Measurements from ENCODE around the gene CHRNG.
"Not testable (repeated sequence)": the region's sequence is repeated elsewhere in the genome, so short reads cannot be mapped to it uniquely, and the experiment has no call there.

CHRNG gene

DNA sequence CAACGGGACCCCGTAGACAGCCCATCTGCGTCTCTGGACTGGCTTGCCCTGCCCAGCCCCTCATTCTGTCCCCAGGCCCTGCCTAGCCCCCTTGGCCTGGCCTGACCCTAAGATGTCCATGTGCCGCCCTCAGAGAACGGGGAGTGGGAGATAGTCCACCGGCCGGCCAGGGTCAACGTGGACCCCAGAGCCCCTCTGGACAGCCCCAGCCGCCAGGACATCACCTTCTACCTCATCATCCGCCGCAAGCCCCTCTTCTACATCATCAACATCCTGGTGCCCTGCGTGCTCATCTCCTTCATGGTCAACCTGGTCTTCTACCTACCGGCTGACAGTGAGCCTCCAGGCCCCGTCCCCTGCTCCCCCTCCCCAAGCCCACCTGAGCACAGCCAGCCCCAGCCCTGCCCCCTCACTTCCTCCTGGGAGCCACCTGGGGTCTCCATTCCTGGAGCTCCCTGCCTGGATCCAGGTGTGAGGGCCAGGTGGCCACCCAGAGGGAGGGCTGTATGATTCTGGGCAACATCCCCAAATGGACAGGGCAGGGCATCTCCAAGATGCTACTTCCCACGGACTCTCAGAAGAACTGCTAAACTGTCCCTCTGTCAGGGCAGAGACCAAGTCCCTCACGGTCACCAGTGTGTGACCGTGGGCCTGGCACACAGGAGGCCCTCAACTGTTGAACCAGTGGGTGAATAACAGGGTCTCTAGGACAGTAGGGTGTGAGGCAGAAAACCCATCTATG lies 9.5 kb upstream of the CHRNG start:
- Histone ChIP-seq H3K4me3 (ENCODE audit: insufficient read depth, low read length, poor library complexity, severe bottlenecking) (no peak overlapping the region), H3K27ac (ENCODE audit: low read depth, low read length) (no peak overlapping the region), H3K79me2 (ENCODE audit: insufficient read depth, low read length) (no peaks in the 10 kb centered on the region), H3K27me3 (ENCODE audit: low read length) (no peaks in the 10 kb centered on the region), H3K9me2 (replicated peaks; ENCODE audit: insufficient read depth, low read length) (no peaks in the 10 kb centered on the region), H3K4me2 (ENCODE audit: low read depth, low read length, poor library complexity, severe bottlenecking) (no peak overlapping the region), H3K9me3 (ENCODE audit: insufficient read depth, low read length) (no peaks in the 10 kb centered on the region), H3K9ac (ENCODE audit: low read length) (no peak overlapping the region), H2AFZ (ENCODE audit: low read depth, low read length, severe bottlenecking) (no peak overlapping the region), H3F3A (ENCODE audit: insufficient read depth) (no peaks in the 10 kb centered on the region), H3K36me3 (ENCODE audit: low read length) (no peaks in the 10 kb centered on the region), H4K20me1 (ENCODE audit: low read depth, low read length) (no peaks in the 10 kb centered on the region)
- TF ChIP-seq, protein P1, sequence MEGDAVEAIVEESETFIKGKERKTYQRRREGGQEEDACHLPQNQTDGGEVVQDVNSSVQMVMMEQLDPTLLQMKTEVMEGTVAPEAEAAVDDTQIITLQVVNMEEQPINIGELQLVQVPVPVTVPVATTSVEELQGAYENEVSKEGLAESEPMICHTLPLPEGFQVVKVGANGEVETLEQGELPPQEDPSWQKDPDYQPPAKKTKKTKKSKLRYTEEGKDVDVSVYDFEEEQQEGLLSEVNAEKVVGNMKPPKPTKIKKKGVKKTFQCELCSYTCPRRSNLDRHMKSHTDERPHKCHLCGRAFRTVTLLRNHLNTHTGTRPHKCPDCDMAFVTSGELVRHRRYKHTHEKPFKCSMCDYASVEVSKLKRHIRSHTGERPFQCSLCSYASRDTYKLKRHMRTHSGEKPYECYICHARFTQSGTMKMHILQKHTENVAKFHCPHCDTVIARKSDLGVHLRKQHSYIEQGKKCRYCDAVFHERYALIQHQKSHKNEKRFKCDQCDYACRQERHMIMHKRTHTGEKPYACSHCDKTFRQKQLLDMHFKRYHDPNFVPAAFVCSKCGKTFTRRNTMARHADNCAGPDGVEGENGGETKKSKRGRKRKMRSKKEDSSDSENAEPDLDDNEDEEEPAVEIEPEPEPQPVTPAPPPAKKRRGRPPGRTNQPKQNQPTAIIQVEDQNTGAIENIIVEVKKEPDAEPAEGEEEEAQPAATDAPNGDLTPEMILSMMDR (IDR thresholded peaks at IDR 0.05; ENCODE audit: insufficient read depth, low read length, poor library complexity, severe bottlenecking): no peak
- TF ChIP-seq EZH2phosphoT487 (conservative IDR thresholded peaks at IDR 0.05; ENCODE audit: low read length): no peak

DNA sequence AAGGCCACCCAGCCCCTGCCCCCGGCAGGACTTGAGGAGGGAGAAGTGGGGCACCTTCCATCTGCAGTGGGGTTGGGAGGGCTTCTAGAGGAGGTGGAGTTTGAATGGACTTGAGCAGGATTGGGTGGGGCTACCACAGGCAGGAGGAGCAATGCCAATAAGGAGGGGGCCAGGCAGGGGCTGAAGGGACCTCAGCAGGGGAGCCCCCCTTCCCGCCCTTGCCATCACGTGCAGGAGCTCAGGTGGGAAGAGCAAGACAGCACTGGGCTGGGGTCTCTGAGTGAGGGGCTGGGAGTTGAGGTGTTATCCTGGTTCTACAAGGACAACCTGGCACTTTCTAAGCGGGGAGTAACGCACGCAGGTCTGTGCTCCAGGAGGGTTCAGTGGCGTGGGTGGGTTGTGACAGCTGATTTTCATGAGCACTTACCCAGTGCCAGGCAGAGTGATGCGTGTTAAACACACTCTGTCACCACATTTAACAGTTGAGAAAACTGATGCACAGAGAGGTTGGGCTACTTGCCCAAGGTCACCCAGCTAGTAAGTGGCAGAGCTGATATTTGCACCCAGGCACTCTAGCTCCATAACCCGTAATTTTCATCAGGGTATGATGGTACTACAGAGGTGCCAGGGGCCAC lies 8.7 kb upstream of the CHRNG start:
- no peak overlapping the region for H3K4me3 ChIP-seq (ENCODE audit: insufficient read depth, low read length, poor library complexity, severe bottlenecking)
- H3K9me3 ChIP-seq (ENCODE audit: insufficient read depth, low read length): no peaks in the 10 kb centered on the region
- no peak overlapping the region for H2AFZ ChIP-seq (ENCODE audit: low read depth, low read length, severe bottlenecking)
- H3K79me2 ChIP-seq (ENCODE audit: insufficient read depth, low read length): no peaks in the 10 kb centered on the region
- H3K9ac ChIP-seq (ENCODE audit: low read length): no peak overlapping the region
- H3K36me3 ChIP-seq (ENCODE audit: low read length): no peaks in the 10 kb centered on the region
- H3F3A ChIP-seq (ENCODE audit: insufficient read depth): no peaks in the 10 kb centered on the region
- H3K9me2 ChIP-seq (replicated peaks; ENCODE audit: insufficient read depth, low read length): no peaks in the 10 kb centered on the region
- H4K20me1 ChIP-seq (ENCODE audit: low read depth, low read length): no peaks in the 10 kb centered on the region
- no peaks in the 10 kb centered on the region for H3K27me3 ChIP-seq (ENCODE audit: low read length)
- TF ChIP-seq, protein P1 (IDR thresholded peaks at IDR 0.05; ENCODE audit: insufficient read depth, low read length, poor library complexity, severe bottlenecking): no peak
- no peak for TF ChIP-seq EZH2phosphoT487 (conservative IDR thresholded peaks at IDR 0.05; ENCODE audit: low read length)
- no peak overlapping the region for H3K27ac ChIP-seq (ENCODE audit: low read depth, low read length)
- H3K4me2 ChIP-seq (ENCODE audit: low read depth, low read length, poor library complexity, severe bottlenecking): no peak overlapping the region

DNA sequence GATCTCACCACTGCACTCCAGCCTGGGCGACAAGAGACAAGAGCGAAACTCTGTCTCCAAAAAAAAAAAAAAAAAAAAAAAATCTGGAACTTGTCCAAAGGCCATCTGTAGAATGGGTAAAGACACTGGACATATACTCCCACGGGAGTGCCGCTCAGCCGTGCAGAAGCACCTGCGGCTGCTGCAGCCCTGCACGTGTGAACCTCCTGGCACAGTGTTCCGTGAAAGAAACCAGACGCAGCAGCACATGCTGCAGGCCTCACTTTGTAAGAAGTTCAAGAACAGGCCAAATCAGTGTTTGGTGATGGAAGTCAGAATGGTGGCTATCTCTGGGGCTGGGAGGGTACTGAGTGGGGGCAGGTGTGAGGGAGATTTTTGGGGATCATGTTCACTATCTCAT lies 7.1 kb upstream of the CHRNG start:
- H3K79me2 ChIP-seq (ENCODE audit: insufficient read depth, low read length): no peaks in the 10 kb centered on the region
- no peak overlapping the region for H3K9ac ChIP-seq (ENCODE audit: low read length)
- H3K27ac ChIP-seq (ENCODE audit: low read depth, low read length): no peak overlapping the region
- no peaks in the 10 kb centered on the region for H3K36me3 ChIP-seq (ENCODE audit: low read length)
- H2AFZ ChIP-seq (ENCODE audit: low read depth, low read length, severe bottlenecking): no peak overlapping the region
- no peak for TF ChIP-seq EZH2phosphoT487 (conservative IDR thresholded peaks at IDR 0.05; ENCODE audit: low read length)
- TF ChIP-seq, protein P1 (IDR thresholded peaks at IDR 0.05; ENCODE audit: insufficient read depth, low read length, poor library complexity, severe bottlenecking): no peak
- no peaks in the 10 kb centered on the region for H3K9me2 ChIP-seq (replicated peaks; ENCODE audit: insufficient read depth, low read length)
- no peaks in the 10 kb centered on the region for H3F3A ChIP-seq (ENCODE audit: insufficient read depth)
- no peak overlapping the region for H3K4me3 ChIP-seq (ENCODE audit: insufficient read depth, low read length, poor library complexity, severe bottlenecking)
- H4K20me1 ChIP-seq (ENCODE audit: low read depth, low read length): no peaks in the 10 kb centered on the region
- no peak overlapping the region for H3K4me2 ChIP-seq (ENCODE audit: low read depth, low read length, poor library complexity, severe bottlenecking)
- no peaks in the 10 kb centered on the region for H3K27me3 ChIP-seq (ENCODE audit: low read length)
- no peaks in the 10 kb centered on the region for H3K9me3 ChIP-seq (ENCODE audit: insufficient read depth, low read length)

DNA sequence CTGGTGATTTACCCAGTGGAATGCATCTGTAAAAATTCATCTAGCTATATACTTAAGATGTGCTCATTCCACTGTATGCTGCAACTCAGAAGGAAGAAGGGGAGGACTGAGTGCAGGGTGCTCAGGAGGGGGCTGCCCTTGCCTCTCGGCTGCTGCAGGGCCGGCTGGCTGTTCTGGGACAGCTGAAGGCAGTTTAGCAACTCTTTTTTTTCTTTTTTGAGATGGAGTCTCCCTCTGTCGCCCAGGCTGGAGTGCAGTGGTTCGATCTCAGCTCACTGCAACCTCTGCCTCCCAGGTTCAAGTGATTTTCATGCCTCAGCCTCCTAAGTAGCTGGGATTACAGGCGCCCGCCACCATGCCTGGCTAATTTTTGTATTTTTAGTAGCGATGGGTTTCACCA lies 6.7 kb upstream of the CHRNG start:
- H3K36me3 ChIP-seq (ENCODE audit: low read length); H3K9me2 ChIP-seq (replicated peaks; ENCODE audit: insufficient read depth, low read length); H3F3A ChIP-seq (ENCODE audit: insufficient read depth); H3K4me2 ChIP-seq (ENCODE audit: low read depth, low read length, poor library complexity, severe bottlenecking); H2AFZ ChIP-seq (ENCODE audit: low read depth, low read length, severe bottlenecking); H3K9ac ChIP-seq (ENCODE audit: low read length); H3K27me3 ChIP-seq (ENCODE audit: low read length); H3K79me2 ChIP-seq (ENCODE audit: insufficient read depth, low read length); H3K4me3 ChIP-seq (ENCODE audit: insufficient read depth, low read length, poor library complexity, severe bottlenecking); H3K9me3 ChIP-seq (ENCODE audit: insufficient read depth, low read length); H4K20me1 ChIP-seq (ENCODE audit: low read depth, low read length); H3K27ac ChIP-seq (ENCODE audit: low read depth, low read length): not testable (repeated sequence)

Measured in SU-DHL-6 (cell line).